ENCODE measurements around the gene OR9G4. TPM values are rescaled to one million over a fixed set of nuclear protein-coding genes. Genes with fewer than 3 reads are reported as not detected.

Gene OR9G4
- polyA plus RNA-seq, 1 of the 3 experiments (the other 2 are of a cell fraction), result not detected

GRCh38 chr11:56740886-56741285 is 7.6 kb downstream of the OR9G4 start:
- no peak for DNase-seq
- Histone ChIP-seq H3K4me3 (ENCODE audit: low read depth in 2 of 2, low read length in 1 of 2) (no peak overlapping the region), H3K9ac (no peak overlapping the region), H3K79me2 (ENCODE audit: insufficient read depth) (no peaks in the 10 kb centered on the region), H3F3A (replicated peaks; ENCODE audit: insufficient read depth) (no peaks in the 10 kb centered on the region), H3K27me3 (ENCODE audit: insufficient read depth) (no peaks in the 10 kb centered on the region; the same call in 1 of the 2 replicates), H3K27ac (ENCODE audit: low read depth in 2 of 2, low read length in 1 of 2) (no peak overlapping the region), H2AFZ (ENCODE audit: low read depth) (no peak overlapping the region), H3K9me2 (no peaks in the 10 kb centered on the region), H3K9me3 (no peaks in the 10 kb centered on the region), H3K36me3 (replicated peaks in 1 of 2; ENCODE audit: control insufficient read depth in 1 of 2, insufficient read depth in 2 of 2, low read length in 1 of 2) (no peaks in the 10 kb centered on the region), H3K4me2 (no peak overlapping the region), H4K20me1 (ENCODE audit: insufficient read depth) (no peaks in the 10 kb centered on the region), H3K4me1 (ENCODE audit: control insufficient read depth in 1 of 2, insufficient read depth in 2 of 2, low read depth in 1 of 2, low read length in 1 of 2) (no peaks in the 10 kb centered on the region)
- POLR2A ChIA-PET, result no interaction called here
- WGBS (ENCODE audit: low lambda C conversion rate), result 4% methylated on average over 4 of the region's 4 CpGs
- CTCF ChIA-PET, result no interaction called here
- TF ChIP-seq JUND (IDR thresholded peaks at IDR 0.05) (no peak), CTCF (IDR thresholded peaks at IDR 0.05) (no peak), RAD21 (IDR thresholded peaks at IDR 0.05; ENCODE audit: low read length) (no peak), MXI1 (IDR thresholded peaks at IDR 0.05; ENCODE audit: low read depth, low read length) (no peak), POLR2AphosphoS5 (IDR thresholded peaks at IDR 0.05; ENCODE audit: low read depth, low read length) (no peak), CHD2 (IDR thresholded peaks at IDR 0.05; ENCODE audit: low read length, partially characterized antibody) (no peak), GABPA (IDR thresholded peaks at IDR 0.05; ENCODE audit: low read depth) (no peak), GATA2 (CRISPR knock-in tag; IDR thresholded peaks at IDR 0.05) (no peak)

- H3K4me2 ChIP-seq, result no peak overlapping the region
- no peak overlapping the region for H3K27ac ChIP-seq (ENCODE audit: low read depth in 2 of 2, low read length in 1 of 2)
- H3F3A ChIP-seq (replicated peaks; ENCODE audit: insufficient read depth), result no peaks in the 10 kb centered on the region
- no peak overlapping the region for H2AFZ ChIP-seq (ENCODE audit: low read depth)
- no peak overlapping the region for H3K9ac ChIP-seq
- no peaks in the 10 kb centered on the region for H3K79me2 ChIP-seq (ENCODE audit: insufficient read depth)
- no peaks in the 10 kb centered on the region for H3K36me3 ChIP-seq (replicated peaks in 1 of 2; ENCODE audit: control insufficient read depth in 1 of 2, insufficient read depth in 2 of 2, low read length in 1 of 2)
- CTCF ChIA-PET, result no interaction called here
- H4K20me1 ChIP-seq (ENCODE audit: insufficient read depth), result no peaks in the 10 kb centered on the region
- POLR2A ChIA-PET, result no interaction called here
- H3K9me2 ChIP-seq, result no peaks in the 10 kb centered on the region
- no peaks in the 10 kb centered on the region for H3K9me3 ChIP-seq
- 2% methylated on average over 3 of the region's 3 CpGs for WGBS (ENCODE audit: low lambda C conversion rate)
- H3K27me3 ChIP-seq (ENCODE audit: insufficient read depth), result no peaks in the 10 kb centered on the region; the same call in 1 of the 2 replicates
- no peak for DNase-seq
- TF ChIP-seq FOXM1 (IDR thresholded peaks at IDR 0.05; ENCODE audit: low read depth) (no peak), RCOR1 (IDR thresholded peaks at IDR 0.05; ENCODE audit: low read length) (no peak), RAD21 (IDR thresholded peaks at IDR 0.05; ENCODE audit: low read length) (no peak), FOXJ3 (CRISPR knock-in tag; IDR thresholded peaks at IDR 0.05) (no peak), SMC3 (IDR thresholded peaks at IDR 0.05; ENCODE audit: low read depth, low read length) (no peak), USF1 (IDR thresholded peaks at IDR 0.05; ENCODE audit: borderline replicate concordance, low read depth) (no peak), IRF3 (IDR thresholded peaks at IDR 0.05; ENCODE audit: low read depth, low read length) (no peak), TCF12 (IDR thresholded peaks at IDR 0.05) (no peak), MXI1 (IDR thresholded peaks at IDR 0.05; ENCODE audit: low read depth, low read length) (no peak), CHD2 (IDR thresholded peaks at IDR 0.05; ENCODE audit: low read length, partially characterized antibody) (no peak), ELF1 (IDR thresholded peaks at IDR 0.05) (no peak), SIN3A (IDR thresholded peaks at IDR 0.05; ENCODE audit: borderline replicate concordance, low read depth, low read length) (no peak), USF2 (IDR thresholded peaks at IDR 0.05; ENCODE audit: borderline replicate concordance, low read depth, low read length) (no peak), RXRA (IDR thresholded peaks at IDR 0.05; ENCODE audit: borderline replicate concordance, low read depth) (no peak), FOSL2 (IDR thresholded peaks at IDR 0.05; ENCODE audit: borderline replicate concordance, low read depth) (no peak)
- no peak overlapping the region for H3K4me3 ChIP-seq (ENCODE audit: low read depth in 2 of 2, low read length in 1 of 2)
- H3K4me1 ChIP-seq (ENCODE audit: control insufficient read depth in 1 of 2, insufficient read depth in 2 of 2, low read depth in 1 of 2, low read length in 1 of 2), result no peaks in the 10 kb centered on the region
Measured at GRCh38 chr11:56740107-56740506, 8.4 kb downstream of the OR9G4 start.

Data from SK-N-SH (cell line).